ENCODE measurements around the gene TAF1B. TPM values are rescaled to one million over a fixed set of nuclear protein-coding genes. Genes with fewer than 3 reads are reported as not detected.

TAF1B gene
- total RNA-seq, 1 experiment from 2014 or later = 35.2 TPM

GRCh38 chr2:9812945-9813311 lies 30.3 kb upstream of the TAF1B start:
- TF ChIP-seq TCF7L2 (IDR thresholded peaks at IDR 0.05; ENCODE audit: low read depth, low read length) (no peak), POLR2AphosphoS5 (IDR thresholded peaks at IDR 0.05; ENCODE audit: low read depth, low read length) (no peak), SIN3A (IDR thresholded peaks at IDR 0.05; ENCODE audit: borderline replicate concordance, insufficient read depth, low read depth, low read length) (no peak), CTCF (IDR thresholded peaks at IDR 0.05) (no peak), REST (IDR thresholded peaks at IDR 0.05; ENCODE audit: insufficient read depth in 1 of 2, low read depth in 2 of 2, low read length in 1 of 2) (no peak)
- ChIA-PET POLR2A (interaction anchor here (0.6 kb wide), 1 partner anchor 12 kb away, joined by 11 read pairs; no protein-coding TSS in a partner anchor), CTCF (interaction anchor here (0.6 to 0.9 kb wide), 2 partner anchors 19 to 25 kb away, joined by 3 read pairs; no protein-coding TSS in a partner anchor)
- H3K9me3 ChIP-seq (ENCODE audit: control insufficient read depth, insufficient read depth, low read depth, low read length) = no peaks in the 10 kb centered on the region
- H3K36me3 ChIP-seq (ENCODE audit: control insufficient read depth, insufficient read depth, low read length) = no peaks in the 10 kb centered on the region
- BruUV-seq (replicated peaks) = no TSS peak
- no peaks in the 10 kb centered on the region for H3K4me1 ChIP-seq (ENCODE audit: control insufficient read depth, insufficient read depth, low read length)
- no peak overlapping the region for H3K27ac ChIP-seq (ENCODE audit: low read length)
- in situ Hi-C loops (cut with HindIII; ENCODE audit: low pct_unique_long_range_greater_than_20kb, low sequenced_read_pairs) (no loop called here), intact Hi-C loops (cut with micrococcal nuclease; ENCODE audit: unreplicated experiment) (loop anchor here (5.0 kb wide), 1 partner anchor 234 kb away; no protein-coding TSS in a partner anchor)
- DNase-seq (ENCODE audit: low read depth, low spot score) = no peak
- H3K4me3 ChIP-seq (ENCODE audit: low read depth in 2 of 2, low read length in 2 of 2) = no peak overlapping the region
- no peak for ATAC-seq
- H3K27me3 ChIP-seq (ENCODE audit: control insufficient read depth, insufficient read depth, low read length) = no peaks in the 10 kb centered on the region

DNA sequence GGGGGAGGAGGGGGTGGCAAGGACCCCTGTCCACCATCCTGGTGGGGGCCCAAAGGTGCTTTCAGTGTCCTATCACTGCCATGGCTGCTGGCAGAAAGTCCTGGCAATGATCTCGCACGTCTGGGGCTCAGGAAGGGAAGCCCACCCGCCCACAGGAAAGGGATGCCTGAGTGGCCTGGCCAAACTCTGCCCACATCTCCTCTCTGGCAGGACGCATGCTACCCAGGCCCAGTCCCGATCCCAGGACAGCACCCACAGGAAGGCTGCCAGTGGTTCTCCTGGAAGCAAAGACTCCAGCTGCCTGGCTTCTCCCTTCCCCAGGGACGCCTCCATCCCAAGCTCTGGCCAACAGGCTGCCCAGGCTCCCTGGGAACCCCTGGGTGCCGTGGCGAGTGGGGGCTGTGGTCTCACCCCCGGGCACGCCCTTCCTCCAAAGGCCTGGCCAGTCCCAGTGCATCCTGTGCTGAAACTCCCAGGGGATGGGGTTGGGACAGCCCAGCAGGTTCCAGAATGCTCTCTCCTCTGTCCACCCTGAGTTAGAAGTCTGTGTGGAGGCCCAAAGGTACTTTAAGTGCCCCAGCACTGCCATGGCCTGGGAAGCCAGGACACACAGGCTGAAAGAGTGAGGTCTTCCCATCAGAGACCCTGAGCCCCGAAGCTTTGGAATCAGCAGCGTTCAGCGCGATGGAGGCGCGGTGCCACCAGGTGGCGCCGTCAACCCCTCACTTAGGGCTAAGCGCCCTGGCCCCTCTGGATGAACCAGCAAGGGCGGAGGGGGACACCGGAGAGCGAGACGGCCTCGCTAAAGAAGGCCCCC lies 29.8 kb upstream of the TAF1B start:
- ATAC-seq (peak; percentile 91), DNase-seq (ENCODE audit: low read depth, low spot score) (no peak)
- H3K27ac ChIP-seq (ENCODE audit: low read length) = no peak overlapping the region
- no peaks in the 10 kb centered on the region for H3K4me1 ChIP-seq (ENCODE audit: control insufficient read depth, insufficient read depth, low read length)
- ChIA-PET POLR2A (interaction anchor here (0.6 kb wide), 1 partner anchor 13 kb away, joined by 11 read pairs; no protein-coding TSS in a partner anchor), CTCF (interaction anchor here (0.6 to 1.3 kb wide), 10 partner anchors 10 to 255 kb away, joined by 3 to 8 read pairs (median 4); partner anchors contain the start of genes TAF1B and YWHAQ)
- H3K9me3 ChIP-seq (ENCODE audit: control insufficient read depth, insufficient read depth, low read depth, low read length) = no peaks in the 10 kb centered on the region
- intact Hi-C loops (cut with micrococcal nuclease; ENCODE audit: unreplicated experiment) (loop anchor here (5.0 kb wide), 1 partner anchor 234 kb away; no protein-coding TSS in a partner anchor), in situ Hi-C loops (cut with HindIII; ENCODE audit: low pct_unique_long_range_greater_than_20kb, low sequenced_read_pairs) (no loop called here)
- no peaks in the 10 kb centered on the region for H3K27me3 ChIP-seq (ENCODE audit: control insufficient read depth, insufficient read depth, low read length)
- no peaks in the 10 kb centered on the region for H3K36me3 ChIP-seq (ENCODE audit: control insufficient read depth, insufficient read depth, low read length)
- peak overlapping the region in 1 of 2 experiments; percentile 23; a peak in 2 of 4 replicates for H3K4me3 ChIP-seq (ENCODE audit: low read depth in 2 of 2, low read length in 2 of 2)
- BruUV-seq (replicated peaks) = no TSS peak
- TF ChIP-seq TCF7L2 (IDR thresholded peaks at IDR 0.05; ENCODE audit: low read depth, low read length) = no peak
- TF ChIP-seq SIN3A (IDR thresholded peaks at IDR 0.05; ENCODE audit: borderline replicate concordance, insufficient read depth, low read depth, low read length) = no peak
- peak; percentile 98 for TF ChIP-seq CTCF (IDR thresholded peaks at IDR 0.05)
- no peak for TF ChIP-seq POLR2AphosphoS5 (IDR thresholded peaks at IDR 0.05; ENCODE audit: low read depth, low read length)
- 0 out of 4 replicates have a peak, but pooled peaks of 1 of the 2 experiments have one; percentile 51 for TF ChIP-seq REST (IDR thresholded peaks at IDR 0.05; ENCODE audit: insufficient read depth in 1 of 2, low read depth in 2 of 2, low read length in 1 of 2)
